Ascending aorta (tissue), 2 donors: ENCODE data around the gene AKAP8L. TPM values are rescaled to one million over a fixed set of nuclear protein-coding genes. Genes with fewer than 3 reads are reported as not detected.

Source experiments
- DNase-seq, 2 donors: peaks; one replicate each; pipeline ENCODE4 v3.0.0-alpha.2; 2019; ENCODE audit warnings: low spot score in 2 of 2
- H3K27ac ChIP-seq, 2 donors: fragments of 200-600 bp; sonication (generic); one replicate each; pipeline ENCODE4 v1.5.1; 2016 to 2017; ENCODE audit warnings: mild to moderate bottlenecking in 1 of 2
- H3K27me3 ChIP-seq: fragments of 200-600 bp; sonication (generic); one replicate; pipeline ENCODE4 v1.5.1; 2017
- H3K36me3 ChIP-seq, 2 donors: fragments of 200-600 bp; sonication (generic); one replicate each; pipeline ENCODE4 v1.5.1; 2016
- H3K4me1 ChIP-seq, 2 donors: fragments of 200-600 bp; sonication (generic); one replicate each; pipeline ENCODE4 v1.5.1; 2016 to 2017; ENCODE audit warnings: mild to moderate bottlenecking in 1 of 2
- H3K4me3 ChIP-seq, 2 donors: fragments of 200-600 bp; sonication (generic); one replicate each; pipeline ENCODE4 v1.5.1; 2016 to 2017; ENCODE audit warnings: mild to moderate bottlenecking in 1 of 2
- H3K9me3 ChIP-seq, 2 donors: fragments of 200-600 bp; sonication (generic); one replicate each; pipeline ENCODE4 v1.5.1; 2016
- CTCF ChIP-seq, 3 experiments: fragments of 200-600 bp in 2 of 3; fragments of 450-650 bp in 1 of 3; sonication (generic) in 2 of 3; IDR thresholded peaks; one replicate each; pipeline ENCODE4 v1.5.1; 2016 to 2019; ENCODE audit warnings: antibody characterized with exemption in 3 of 3, mild to moderate bottlenecking in 1 of 3, moderate library complexity in 1 of 3
- intact Hi-C: fragments of 100-400 bp; cut with DNase I; formaldehyde crosslinking; loops from one replicate; pipeline ENCODE4 v1.15.1; 2023
- total RNA-seq: library from RNA; depleted of rRNA; stranded (reverse); fragments of >200 nt; gene quantifications from one replicate; pipeline ENCODE4 v1.1.0, GENCODE V29; 2016

AKAP8L gene
- total RNA-seq, 1 donor from 2014 or later: 143 TPM

- no peak for DNase-seq
- Histone ChIP-seq H3K4me3 (no peak overlapping the region), H3K36me3 (peaks cover 0 to 5% of the 10 kb centered on the region in 2 donors), H3K9me3 (no peaks in the 10 kb centered on the region), H3K4me1 (peaks cover 5 to 21% of the 10 kb centered on the region in 2 donors), H3K27ac (no peak overlapping the region), H3K27me3 (no peaks in the 10 kb centered on the region)
- TF ChIP-seq CTCF (IDR thresholded peaks at IDR 0.05): no peak
- intact Hi-C loops: loop anchor here (2.0 kb wide), 1 partner anchor 63 kb away; no protein-coding TSS in a partner anchor
Observed at GRCh38 chr19:15381864-15382263, 36.9 kb downstream of the AKAP8L start.

- Histone ChIP-seq H3K4me1 (peaks cover 9 to 25% of the 10 kb centered on the region in 2 donors), H3K36me3 (peaks cover 0 to 3% of the 10 kb centered on the region in 2 donors), H3K4me3 (no peak overlapping the region), H3K27me3 (no peaks in the 10 kb centered on the region), H3K27ac (no peak overlapping the region), H3K9me3 (no peaks in the 10 kb centered on the region)
- TF ChIP-seq CTCF (IDR thresholded peaks at IDR 0.05): no peak
- intact Hi-C loops: loop anchor here (2.0 kb wide), 1 partner anchor 63 kb away; no protein-coding TSS in a partner anchor
- no peak for DNase-seq
Observed at GRCh38 chr19:15381429-15381828, 37.4 kb downstream of the AKAP8L start.

GRCh38 chr19:15379999-15380647, 38.7 kb downstream of the AKAP8L start:
- DNase-seq: peak in 1 of 2 donors; percentile 73

GRCh38 chr19:15379083-15379998, 39.4 kb downstream of the AKAP8L start, which contains the start of gene AKAP8:
TSS of gene AKAP8 (minus strand) at chr19:15379787. CDS start at chr19:15379731, 56 bp downstream.
- peak; percentile 96 to 99 for DNase-seq
- no peaks in the 10 kb centered on the region for H3K27me3 ChIP-seq
- no peaks in the 10 kb centered on the region for H3K9me3 ChIP-seq
- H3K27ac ChIP-seq: peak within 1 kb of the TSS; percentile 99 to 100
- TF ChIP-seq CTCF (IDR thresholded peaks at IDR 0.05): no peak
- H3K36me3 ChIP-seq: no peaks in the 10 kb centered on the region
- intact Hi-C loops: loop anchor here (1.0 to 5.0 kb wide), 6 partner anchors 40 to 182 kb away; partner anchors contain the start of gene BRD4
- H3K4me1 ChIP-seq: peaks cover 19 to 38% of the 10 kb centered on the region in 2 donors
- peak within 1 kb of the TSS; percentile 99 to 100 for H3K4me3 ChIP-seq

More at GRCh38 chr19:15379999-15380647, 38.7 kb downstream of the AKAP8L start:
- no peaks in the 10 kb centered on the region for H3K9me3 ChIP-seq
- no peak for TF ChIP-seq CTCF (IDR thresholded peaks at IDR 0.05)
- H3K27ac ChIP-seq: peak overlapping the region; percentile 99 to 100
- intact Hi-C loops: loop anchor here (1.0 to 5.0 kb wide), 8 partner anchors 39 to 203 kb away; partner anchors contain the start of gene BRD4
- no peaks in the 10 kb centered on the region for H3K27me3 ChIP-seq
- peak overlapping the region; percentile 99 to 100 for H3K4me3 ChIP-seq
- H3K36me3 ChIP-seq: no peaks in the 10 kb centered on the region
- H3K4me1 ChIP-seq: peaks cover 12 to 31% of the 10 kb centered on the region in 2 donors

- intact Hi-C loops: loop anchor here (1.0 to 5.0 kb wide), 6 partner anchors 41 to 181 kb away; partner anchors contain the start of gene BRD4
- Histone ChIP-seq H3K4me3 (peak overlapping the region; percentile 99 to 100), H3K27ac (peak overlapping the region; percentile 99 to 100), H3K9me3 (no peaks in the 10 kb centered on the region), H3K27me3 (no peaks in the 10 kb centered on the region), H3K36me3 (peaks cover 3 to 5% of the 10 kb centered on the region in 2 donors), H3K4me1 (peaks cover 26 to 45% of the 10 kb centered on the region in 2 donors)
- no peak for TF ChIP-seq CTCF (IDR thresholded peaks at IDR 0.05)
- peak in 1 of 2 donors; percentile 66 for DNase-seq
Observed at GRCh38 chr19:15378534-15379082, 40.2 kb downstream of the AKAP8L start.
